NCI-H446 treated with DMSO at 0.1 percent for 48 hours (cell line): Measurements from ENCODE around the gene CAMKMT.
A peak's percentile ranks its signal among the peaks of the same experiment; 100 is the strongest.

Experiments
- DNase-seq: peaks from one replicate; lab custom pipeline; 2025; lab: John Stamatoyannopoulos, UW

Gene CAMKMT

GRCh38 chr2:44444881-44445280 lies 83.1 kb downstream of the CAMKMT start:
- DNase-seq: no peak

DNA sequence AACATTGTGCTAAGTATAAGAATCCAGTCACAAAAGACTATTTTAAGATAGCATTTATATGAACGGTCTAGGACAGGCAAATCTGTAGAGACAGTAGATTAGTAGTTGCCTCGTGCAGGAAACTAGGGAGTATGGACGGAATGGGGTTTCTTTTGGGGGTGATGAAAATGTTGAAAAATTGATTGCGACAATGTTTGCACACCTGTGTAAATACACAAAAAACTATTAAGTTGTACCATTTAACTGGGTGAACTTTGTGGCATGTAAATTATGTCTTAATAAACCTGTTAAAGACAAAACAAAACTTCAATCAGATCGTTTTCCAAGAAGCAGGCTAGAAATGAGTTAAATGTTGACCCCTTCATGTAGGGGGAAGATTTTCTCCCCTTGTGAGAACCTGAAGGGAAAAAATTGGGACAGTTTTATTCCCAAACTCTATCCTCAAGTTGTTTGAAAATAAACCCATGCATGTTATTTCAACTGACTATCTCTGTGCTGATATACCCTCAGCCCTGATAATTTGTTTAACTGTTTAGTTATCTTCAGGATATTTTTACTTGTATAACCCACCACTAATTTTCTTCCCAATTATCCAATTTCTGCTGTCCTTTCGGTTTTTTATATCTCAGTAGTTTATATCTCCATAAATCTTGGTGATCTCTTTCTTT lies 87.2 kb downstream of the CAMKMT start:
- DNase-seq: no peak

DNA sequence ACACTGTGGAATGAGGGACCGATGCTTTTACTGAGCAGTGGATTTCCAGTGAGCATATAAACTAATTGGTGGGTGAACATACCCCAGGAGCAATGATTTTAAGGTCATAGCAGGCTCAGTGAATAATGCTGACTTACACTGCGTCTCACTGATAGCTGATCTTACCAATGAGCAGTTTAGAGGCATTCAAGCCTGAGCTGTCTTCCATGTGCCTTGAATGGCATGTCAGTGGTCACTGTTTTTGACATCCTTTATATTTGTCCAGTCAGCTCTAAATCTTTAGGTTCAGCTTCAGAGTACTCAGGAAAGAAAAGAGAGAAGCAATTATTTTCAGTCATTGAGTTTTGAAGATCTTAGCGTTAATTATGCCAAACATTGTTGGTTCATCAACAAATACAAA lies 88.3 kb downstream of the CAMKMT start:
- DNase-seq: no peak

GRCh38 chr2:44450806-44451205 lies 89.1 kb downstream of the CAMKMT start:
- no peak for DNase-seq

GRCh38 chr2:44452069-44452583 lies 90.4 kb downstream of the CAMKMT start:
- no peak for DNase-seq

DNA sequence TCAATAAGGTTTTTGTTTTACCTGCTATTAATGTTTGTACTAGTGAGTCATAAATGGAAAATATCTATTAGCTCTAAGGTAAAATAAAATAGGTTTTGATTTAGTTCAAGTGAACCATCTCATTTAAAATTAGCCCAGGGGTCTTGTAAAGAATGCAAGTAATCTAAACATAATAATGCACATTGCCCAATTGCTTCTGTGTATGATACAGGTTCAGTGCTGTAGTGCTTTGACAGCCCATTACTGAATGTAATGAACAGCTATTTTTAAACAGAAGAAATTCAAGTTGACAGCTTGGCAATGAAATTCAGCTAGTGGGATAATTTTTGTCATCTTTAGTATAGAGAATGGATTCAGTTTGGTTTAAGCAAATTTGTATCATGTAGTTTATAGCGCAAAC lies 91.5 kb downstream of the CAMKMT start:
- DNase-seq: no peak

GRCh38 chr2:44455877-44456276 lies 94.1 kb downstream of the CAMKMT start:
- no peak for DNase-seq

- no peak for DNase-seq
These were observed 95.2 kb downstream of the CAMKMT start for GRCh38 chr2:44456946-44457345.

- DNase-seq: no peak
These were observed 98.0 kb downstream of the CAMKMT start for GRCh38 chr2:44459739-44460138.

DNA sequence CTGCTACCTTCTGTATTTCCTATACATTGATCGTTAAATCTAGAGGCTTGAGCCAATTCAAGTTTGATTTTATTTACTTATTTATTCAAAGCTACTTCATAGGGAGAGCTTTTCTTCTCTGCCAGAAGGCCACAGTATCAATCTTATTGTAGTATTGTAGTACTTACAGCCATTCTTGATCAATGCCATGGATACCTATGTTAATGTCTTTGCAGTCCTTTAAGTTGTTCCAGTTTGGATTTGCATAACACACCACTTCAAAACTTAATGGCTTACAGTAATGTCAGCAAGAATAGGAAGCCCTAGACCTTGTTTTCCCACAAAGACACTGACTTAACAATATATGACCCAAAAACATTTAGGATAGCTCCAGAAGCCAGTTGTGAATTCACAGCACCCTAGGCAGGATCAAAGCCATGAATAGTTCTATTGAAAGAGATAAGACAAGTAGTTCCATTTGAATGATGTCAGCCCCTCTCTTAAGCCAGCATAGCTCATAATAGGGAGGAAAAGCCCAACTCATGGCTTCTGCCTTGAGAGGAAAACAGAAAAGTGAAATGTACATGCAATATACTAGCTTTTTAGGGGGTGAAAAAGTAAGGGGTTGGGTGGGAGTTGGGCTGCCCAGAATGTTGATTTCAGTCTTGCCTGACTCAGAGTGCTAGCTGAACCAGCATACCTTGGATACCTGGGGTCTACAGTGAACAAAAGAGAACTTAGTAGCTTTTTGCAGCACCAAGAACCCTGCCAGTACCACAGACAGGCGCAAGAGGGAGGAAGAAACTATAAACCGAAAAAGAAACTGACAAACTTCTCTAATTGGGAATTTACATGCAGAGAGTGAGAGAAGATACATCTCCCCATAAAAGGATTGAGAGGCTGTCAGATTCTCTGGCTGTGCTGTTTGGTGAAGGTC lies 101.4 kb downstream of the CAMKMT start:
- DNase-seq: no peak

DNA sequence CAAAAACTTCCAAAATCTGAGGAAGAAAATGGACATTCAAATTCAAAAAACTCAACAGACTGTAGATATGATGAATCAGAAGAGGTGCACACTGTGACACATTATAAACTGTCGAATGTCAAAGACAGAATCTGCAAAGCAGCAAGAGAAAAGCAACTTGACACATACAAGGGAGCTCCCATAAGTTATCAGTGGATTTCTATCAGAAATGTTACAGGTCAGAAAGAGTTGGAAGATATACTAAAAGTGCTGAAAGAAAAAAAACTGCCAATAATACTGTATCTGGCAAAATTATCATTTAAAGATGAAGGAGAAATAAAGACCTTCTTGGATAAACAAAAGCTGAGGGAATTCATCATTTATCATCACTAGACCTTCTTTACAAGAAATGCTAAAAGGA lies 102.7 kb downstream of the CAMKMT start:
- no peak for DNase-seq

DNA sequence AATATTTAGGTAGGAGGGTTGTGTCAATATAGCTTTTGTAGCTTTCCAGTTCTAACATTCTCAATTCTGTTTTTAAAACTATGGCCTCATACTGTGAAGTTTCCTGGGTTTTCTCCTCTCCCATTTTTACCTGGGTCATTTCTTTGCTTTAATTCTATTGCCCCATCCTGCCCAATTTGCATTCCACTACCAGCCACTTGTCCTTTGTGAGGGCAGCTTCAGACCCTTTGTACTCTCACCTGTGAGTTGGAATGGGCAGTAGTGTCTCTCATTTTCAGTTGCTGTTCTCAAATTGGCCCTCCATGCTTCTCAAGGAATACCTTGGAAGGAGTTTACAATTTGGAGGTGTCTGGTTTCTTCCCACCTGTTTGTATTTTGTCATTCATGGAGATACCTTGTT lies 108.4 kb downstream of the CAMKMT start:
- no peak for DNase-seq

GRCh38 chr2:44477657-44478414 lies 116.1 kb downstream of the CAMKMT start:
- no peak for DNase-seq

GRCh38 chr2:44479127-44479887 lies 117.6 kb downstream of the CAMKMT start:
- DNase-seq: peak; percentile 76

DNA sequence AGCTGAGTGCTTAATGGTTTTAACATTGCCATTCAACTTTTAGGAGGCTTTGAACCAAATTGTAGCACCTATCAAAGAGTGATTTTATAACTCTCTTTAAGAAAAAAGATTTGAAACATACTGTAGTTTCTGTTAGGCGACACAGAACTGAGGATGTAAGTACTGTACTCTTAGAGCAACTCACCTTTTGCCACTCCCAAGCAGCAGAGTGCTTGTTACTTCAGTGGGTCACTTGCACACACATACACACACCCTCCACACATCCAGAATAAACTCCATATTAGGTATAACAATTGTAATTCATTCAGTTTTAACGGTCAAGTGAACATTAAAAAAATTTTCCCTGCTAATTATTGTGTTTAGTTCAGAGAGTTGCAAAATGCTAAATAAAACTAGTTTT lies 118.3 kb downstream of the CAMKMT start:
- no peak for DNase-seq

DNA sequence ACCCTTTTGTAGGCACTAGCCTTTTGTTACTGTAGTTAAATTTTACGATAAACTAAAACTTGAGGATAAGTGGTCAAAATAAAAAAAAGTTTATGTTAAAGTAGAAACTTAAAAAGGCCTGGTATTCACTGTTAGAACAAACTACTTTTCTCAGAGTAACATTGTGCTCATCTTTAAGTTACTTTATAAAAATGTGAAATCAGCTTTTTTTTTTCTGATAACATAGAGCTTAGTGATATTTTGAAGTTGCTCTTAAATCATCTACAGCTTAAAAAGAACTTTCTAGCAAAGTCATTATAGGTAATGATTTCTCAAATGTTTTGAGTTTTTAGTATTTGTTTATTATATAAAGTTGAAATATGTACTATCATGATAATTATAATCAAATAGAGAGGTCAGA lies 125.3 kb downstream of the CAMKMT start:
- DNase-seq: no peak

DNA sequence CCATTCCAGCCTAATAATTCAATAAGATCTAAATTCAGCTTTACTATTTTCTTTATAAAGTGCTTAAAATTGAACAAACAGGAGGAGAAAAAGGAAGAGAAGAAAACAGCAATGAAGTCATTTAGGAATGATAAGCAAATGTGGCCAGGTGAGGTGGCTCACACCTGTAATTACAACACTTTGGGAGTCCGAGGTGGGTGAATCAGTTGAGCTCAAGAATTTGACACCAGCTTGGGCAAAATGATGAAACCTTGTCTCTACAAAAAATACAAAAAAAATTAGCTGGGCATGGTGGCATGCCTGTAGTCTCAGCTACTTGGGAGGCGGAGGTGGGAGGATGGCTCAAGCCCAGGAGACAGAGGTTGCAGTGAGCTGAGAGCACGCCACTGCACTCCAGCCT lies 129.0 kb downstream of the CAMKMT start:
- no peak for DNase-seq

DNA sequence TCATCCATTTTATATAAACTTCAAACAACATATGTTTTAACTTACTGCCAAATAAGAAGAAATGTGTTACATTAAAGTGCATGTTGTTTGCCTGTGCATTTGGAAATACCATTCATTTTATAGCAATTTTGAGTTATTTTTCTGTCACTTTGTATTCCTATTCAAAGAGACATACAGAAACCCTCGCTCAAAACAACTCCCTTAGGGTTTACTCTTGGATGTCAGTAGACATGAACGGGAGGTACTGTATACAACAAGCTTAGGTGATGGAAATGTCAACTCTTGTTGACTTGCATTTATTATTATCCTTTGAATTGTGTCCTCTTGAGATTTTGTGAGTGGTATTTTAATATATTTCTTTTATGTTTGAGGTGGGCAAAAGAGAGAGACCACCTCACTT lies 132.3 kb downstream of the CAMKMT start:
- no peak for DNase-seq

DNA sequence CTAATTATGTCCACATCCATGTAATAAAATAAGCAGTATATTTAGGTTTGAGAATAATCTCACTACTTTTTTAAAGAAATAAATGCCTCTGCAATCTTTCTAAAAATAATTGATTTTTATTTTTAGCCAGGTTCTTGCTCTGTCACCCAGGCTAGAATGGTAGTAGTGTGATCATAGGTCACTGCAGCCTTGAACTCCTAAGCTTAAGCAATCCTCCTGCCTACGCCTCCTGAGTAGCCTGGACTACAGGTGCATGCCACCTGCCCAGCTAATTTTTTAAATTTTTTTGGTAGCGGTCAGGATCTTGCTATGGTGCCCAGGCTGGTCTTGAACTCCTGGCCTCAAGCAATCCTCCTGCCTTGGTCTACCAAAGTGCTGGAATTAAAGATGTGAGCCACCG lies 133.3 kb downstream of the CAMKMT start:
- DNase-seq: no peak

GRCh38 chr2:44495544-44495943 lies 133.8 kb downstream of the CAMKMT start:
- DNase-seq: no peak

DNA sequence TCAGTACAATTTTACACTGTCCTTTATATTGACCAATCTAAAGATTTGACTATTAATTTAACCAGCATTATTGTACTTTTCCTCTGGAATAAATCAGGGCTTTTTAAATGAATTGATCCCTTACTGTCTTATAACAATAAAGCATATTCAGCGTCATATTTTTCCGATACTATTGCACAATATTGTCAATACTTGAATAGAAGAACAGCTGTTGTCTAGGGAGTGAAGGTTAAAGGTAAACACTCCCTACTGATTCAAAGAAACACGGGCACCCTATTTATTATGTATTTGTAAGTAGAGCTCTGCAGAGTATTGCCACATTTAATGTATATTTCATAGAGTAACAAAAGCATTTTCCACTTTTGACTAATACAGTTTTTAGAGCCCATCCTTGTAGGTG lies 134.4 kb downstream of the CAMKMT start:
- no peak for DNase-seq

GRCh38 chr2:44498551-44498950 lies 136.8 kb downstream of the CAMKMT start:
- DNase-seq: no peak
